PC-9 (cell line): ENCODE measurements around the gene DENND1A. TPM values are rescaled to one million over a fixed set of nuclear protein-coding genes. Genes with fewer than 3 reads are reported as not detected.

Experiments
- BruUV-seq: library from RNA; stranded (reverse); fragments of 400-500 nt; replicated peaks from 2 replicates; lab custom pipeline; 2021; lab: Mats Ljungman, UMichigan
- CTCF ChIA-PET: fragments of 300-600 bp; sonication (Branson Sonifier 250); formaldehyde crosslinking; loops from one replicate; lab custom pipeline; 2022; ENCODE audit warnings: antibody characterized with exemption; lab: Charles Lee
- POLR2A ChIA-PET: fragments of 300-600 bp; sonication (Branson Sonifier 250); formaldehyde crosslinking; loops from one replicate; lab custom pipeline; 2022; ENCODE audit warnings: antibody characterized with exemption; ENCODE audit not compliant: unreplicated experiment; lab: Charles Lee
- DNase-seq, 2 experiments: peaks; one replicate each; pipeline versions ENCODE4 v3.0.0 to v3.0.0-alpha.2; 2015 to 2022; ENCODE audit warnings: mixed read lengths in 1 of 2
- H2AFZ ChIP-seq: fragments of 200-600 bp; sonication (generic); 2 replicates; pipeline ENCODE4 v1.8.1; 2017; ENCODE audit warnings: antibody characterized with exemption
- H3F3A ChIP-seq: fragments of 200-600 bp; sonication (generic); 2 replicates; pipeline ENCODE4 v1.8.1; 2017; ENCODE audit warnings: antibody characterized with exemption, mild to moderate bottlenecking, low read depth; ENCODE audit not compliant: insufficient read depth
- H3K27ac ChIP-seq: fragments of 200-600 bp; sonication (generic); 2 replicates; pipeline ENCODE4 v1.6.1; 2016; ENCODE audit warnings: mixed run types
- H3K27me3 ChIP-seq: fragments of 200-600 bp; sonication (generic); 2 replicates; pipeline ENCODE4 v1.6.1; 2016; ENCODE audit warnings: low read depth, mixed run types; ENCODE audit not compliant: insufficient read depth
- H3K36me3 ChIP-seq: fragments of 200-600 bp; sonication (generic); 2 replicates; pipeline ENCODE4 v1.6.1; 2016; ENCODE audit warnings: low read depth, mixed run types
- H3K4me1 ChIP-seq: fragments of 200-600 bp; sonication (generic); replicated peaks from 2 replicates; pipeline ENCODE4 v1.6.1; 2016; ENCODE audit warnings: mixed run types; ENCODE audit not compliant: insufficient read depth
- H3K4me2 ChIP-seq: fragments of 200-600 bp; sonication (generic); 2 replicates; pipeline ENCODE4 v1.6.1; 2017; ENCODE audit warnings: mixed run types
- H3K4me3 ChIP-seq: fragments of 200-600 bp; sonication (generic); 2 replicates; pipeline ENCODE4 v1.6.1; 2016; ENCODE audit warnings: mixed run types
- H3K79me2 ChIP-seq: fragments of 200-600 bp; sonication (generic); 2 replicates; pipeline ENCODE4 v1.6.1; 2017; ENCODE audit warnings: low read depth, mixed run types
- H3K9me2 ChIP-seq: fragments of 200-600 bp; sonication (generic); 2 replicates; pipeline ENCODE4 v1.8.1; 2017; ENCODE audit warnings: mild to moderate bottlenecking; ENCODE audit not compliant: insufficient read depth
- H3K9me3 ChIP-seq: fragments of 200-600 bp; sonication (generic); 2 replicates; pipeline ENCODE4 v1.8.1; 2016; ENCODE audit warnings: low read depth; ENCODE audit not compliant: insufficient read depth
- H4K20me1 ChIP-seq: fragments of 200-600 bp; sonication (generic); 2 replicates; pipeline ENCODE4 v1.8.1; 2017; ENCODE audit not compliant: insufficient read depth
- CTCF ChIP-seq: fragments of 200-600 bp; sonication (generic); conservative IDR thresholded peaks from 2 replicates; pipeline ENCODE4 v1.6.1; 2017; ENCODE audit warnings: mixed run types, antibody characterized with exemption, mild to moderate bottlenecking, moderate library complexity
- EZH2 ChIP-seq: fragments of 200-600 bp; sonication (generic); IDR thresholded peaks from 2 replicates; pipeline ENCODE4 v1.8.0; 2017; ENCODE audit warnings: antibody characterized with exemption, low read depth
- intact Hi-C: fragments of 100-400 bp; cut with micrococcal nuclease; formaldehyde crosslinking; loops from one replicate; pipeline ENCODE4 v1.10.0; 2022; ENCODE audit not compliant: unreplicated experiment
- total RNA-seq: library from RNA; stranded (reverse); gene quantifications from 2 replicates; pipeline ENCODE4 v1.2.3, GENCODE V29; 2021

The DENND1A gene
- total RNA-seq, 1 experiment from 2014 or later: 37.7 TPM

- no peak overlapping the region for H3K4me3 ChIP-seq
- no peaks in the 10 kb centered on the region; the same call in 1 of the 2 replicates for H3F3A ChIP-seq
- H3K79me2 ChIP-seq: no peaks in the 10 kb centered on the region
- DNase-seq: no peak
- no peaks in the 10 kb centered on the region for H3K9me3 ChIP-seq
- no peak overlapping the region for H2AFZ ChIP-seq
- POLR2A ChIA-PET: interaction anchor here (0.5 kb wide), 1 partner anchor 166 kb away, joined by 3 read pairs; no protein-coding TSS in a partner anchor
- H4K20me1 ChIP-seq: no peaks in the 10 kb centered on the region
- H3K4me1 ChIP-seq: no peaks in the 10 kb centered on the region
- intact Hi-C loops: no loop called here
- H3K9me2 ChIP-seq: no peaks in the 10 kb centered on the region; the same call in 1 of the 2 replicates
- BruUV-seq: no TSS peak
- H3K4me2 ChIP-seq: no peak overlapping the region
- CTCF ChIA-PET: interaction anchor here (0.6 kb wide), 1 partner anchor 806 kb away, joined by 17 read pairs; no protein-coding TSS in a partner anchor
- no peaks in the 10 kb centered on the region for H3K36me3 ChIP-seq
- H3K27me3 ChIP-seq: no peaks in the 10 kb centered on the region
- TF ChIP-seq CTCF: no peak
- no peak for TF ChIP-seq EZH2
- H3K27ac ChIP-seq: no peak overlapping the region
Observed at GRCh38 chr9:123607479-123607878, 322.4 kb downstream of the DENND1A start.

GRCh38 chr9:123606141-123606540 is 323.8 kb downstream of the DENND1A start:
- Histone ChIP-seq H3K27me3 (no peaks in the 10 kb centered on the region), H3K9me2 (no peaks in the 10 kb centered on the region; the same call in 1 of the 2 replicates), H4K20me1 (no peaks in the 10 kb centered on the region), H3K27ac (no peak overlapping the region), H3K36me3 (no peaks in the 10 kb centered on the region), H3K9me3 (no peaks in the 10 kb centered on the region), H3K4me3 (no peak overlapping the region), H3K4me2 (no peak overlapping the region), H2AFZ (no peak overlapping the region), H3K4me1 (no peaks in the 10 kb centered on the region), H3K79me2 (no peaks in the 10 kb centered on the region), H3F3A (no peaks in the 10 kb centered on the region; the same call in 1 of the 2 replicates)
- CTCF ChIA-PET: no interaction called here
- POLR2A ChIA-PET: interaction anchor here (0.7 kb wide), 1 partner anchor 10 kb away, joined by 5 read pairs; no protein-coding TSS in a partner anchor
- no peak for DNase-seq
- BruUV-seq: no TSS peak
- TF ChIP-seq CTCF (no peak), EZH2 (no peak)
- intact Hi-C loops: no loop called here

- no peak for DNase-seq
- CTCF ChIA-PET: no interaction called here
- TF ChIP-seq EZH2 (no peak), CTCF (no peak)
- Histone ChIP-seq H3K4me2 (no peak overlapping the region), H3K4me3 (no peak overlapping the region), H3K27me3 (no peaks in the 10 kb centered on the region), H3K9me2 (no peaks in the 10 kb centered on the region; the same call in 1 of the 2 replicates), H3K79me2 (no peaks in the 10 kb centered on the region), H4K20me1 (no peaks in the 10 kb centered on the region), H3K27ac (no peak overlapping the region), H3K4me1 (no peaks in the 10 kb centered on the region), H3K9me3 (no peaks in the 10 kb centered on the region), H2AFZ (no peak overlapping the region), H3F3A (no peaks in the 10 kb centered on the region; the same call in 1 of the 2 replicates), H3K36me3 (no peaks in the 10 kb centered on the region)
- intact Hi-C loops: no loop called here
- no TSS peak for BruUV-seq
- POLR2A ChIA-PET: no interaction called here
Observed at GRCh38 chr9:123605286-123605685, 324.6 kb downstream of the DENND1A start.
